SK-N-DZ (cell line): Measurements from ENCODE around the gene SHOX.

Experiments used
- DNase-seq: peaks from one replicate; pipeline ENCODE4 v3.0.0-alpha.2; 2015; ENCODE audit warnings: low spot score

The SHOX gene

DNA sequence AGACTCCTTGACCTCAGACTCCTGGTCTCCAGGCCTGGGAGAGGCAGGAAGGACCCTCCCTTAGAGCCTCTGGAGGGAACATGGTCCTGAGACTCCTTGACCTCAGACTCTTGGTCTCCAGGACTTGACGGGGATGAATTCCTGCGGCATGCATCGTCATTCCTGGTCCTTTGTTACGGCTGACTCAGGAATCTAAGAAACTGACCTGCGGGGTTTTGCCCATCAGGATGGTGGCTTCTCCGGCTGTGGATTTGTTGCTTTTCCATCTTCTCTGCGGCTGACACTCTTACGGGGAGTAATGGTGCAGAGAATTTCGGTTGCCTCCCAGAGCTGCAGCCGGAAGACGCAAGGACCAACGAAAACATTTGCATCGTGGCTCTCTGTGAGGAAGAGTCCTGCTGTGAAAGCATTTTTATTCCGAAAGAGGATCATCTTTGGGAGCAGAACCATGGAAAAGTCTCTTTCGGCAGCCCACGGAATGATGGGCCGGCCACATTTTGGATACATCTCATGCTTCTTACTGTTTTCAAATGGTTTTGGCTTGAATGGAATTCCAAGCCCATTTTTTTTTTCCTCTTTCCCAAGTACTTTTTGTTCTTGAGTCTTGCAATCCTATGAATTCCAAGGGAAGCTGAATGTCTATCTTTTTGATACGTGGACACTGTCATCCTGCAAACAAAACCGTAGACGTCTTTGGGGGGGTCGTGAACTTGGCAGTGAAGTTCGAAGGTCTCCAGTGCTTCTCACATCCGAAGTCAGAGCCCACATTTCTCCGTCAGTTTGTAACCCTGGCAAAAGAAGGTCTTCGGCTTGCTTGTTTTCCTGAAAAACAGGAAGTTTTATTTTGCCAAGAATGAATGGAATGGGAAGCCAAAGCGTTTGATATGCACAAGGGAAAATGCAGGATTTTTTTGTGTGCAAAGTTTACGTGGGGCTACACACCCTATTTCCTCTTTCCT is 36.5 kb downstream of the SHOX start:
- DNase-seq = no peak

DNA sequence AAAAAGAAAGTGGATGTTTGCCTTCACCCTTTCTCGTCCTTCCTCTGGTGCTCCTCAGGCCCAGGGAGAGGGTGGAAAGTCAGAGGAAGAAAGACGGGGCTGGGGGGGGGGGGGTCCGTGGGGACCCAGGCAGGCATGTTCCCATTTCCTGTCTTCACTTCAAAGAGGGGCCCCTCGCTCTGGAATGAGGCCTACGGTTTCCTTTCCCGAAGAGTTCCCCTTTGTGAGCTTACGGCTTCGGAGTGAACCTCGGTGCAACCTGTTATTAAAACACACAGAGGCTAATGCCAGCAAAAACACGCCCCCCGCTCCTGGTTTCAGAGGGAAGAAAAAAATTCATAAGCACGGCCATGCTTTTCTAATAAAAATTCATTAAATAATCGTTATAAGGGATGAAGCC is 40.1 kb downstream of the SHOX start:
- DNase-seq = no peak

DNA sequence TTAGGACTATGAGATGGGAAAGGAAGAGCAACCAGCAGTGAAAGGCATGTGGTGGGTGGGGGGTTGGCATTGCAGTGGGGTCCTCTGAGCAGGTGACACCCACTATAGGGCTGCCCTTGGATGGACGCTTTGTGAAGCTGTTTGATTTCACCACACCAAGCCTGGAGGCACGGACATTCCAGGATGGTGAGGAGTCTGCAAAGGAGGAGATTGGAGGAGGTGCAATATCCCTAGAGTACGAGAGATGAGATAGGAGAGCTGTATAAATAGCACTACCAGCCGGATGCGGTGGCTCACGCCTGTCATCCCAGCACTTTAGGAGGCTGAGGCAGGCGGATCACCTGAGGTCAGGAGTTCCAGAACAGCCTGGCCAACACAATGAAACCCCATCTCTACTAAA is 42.3 kb downstream of the SHOX start:
- no peak for DNase-seq

DNA sequence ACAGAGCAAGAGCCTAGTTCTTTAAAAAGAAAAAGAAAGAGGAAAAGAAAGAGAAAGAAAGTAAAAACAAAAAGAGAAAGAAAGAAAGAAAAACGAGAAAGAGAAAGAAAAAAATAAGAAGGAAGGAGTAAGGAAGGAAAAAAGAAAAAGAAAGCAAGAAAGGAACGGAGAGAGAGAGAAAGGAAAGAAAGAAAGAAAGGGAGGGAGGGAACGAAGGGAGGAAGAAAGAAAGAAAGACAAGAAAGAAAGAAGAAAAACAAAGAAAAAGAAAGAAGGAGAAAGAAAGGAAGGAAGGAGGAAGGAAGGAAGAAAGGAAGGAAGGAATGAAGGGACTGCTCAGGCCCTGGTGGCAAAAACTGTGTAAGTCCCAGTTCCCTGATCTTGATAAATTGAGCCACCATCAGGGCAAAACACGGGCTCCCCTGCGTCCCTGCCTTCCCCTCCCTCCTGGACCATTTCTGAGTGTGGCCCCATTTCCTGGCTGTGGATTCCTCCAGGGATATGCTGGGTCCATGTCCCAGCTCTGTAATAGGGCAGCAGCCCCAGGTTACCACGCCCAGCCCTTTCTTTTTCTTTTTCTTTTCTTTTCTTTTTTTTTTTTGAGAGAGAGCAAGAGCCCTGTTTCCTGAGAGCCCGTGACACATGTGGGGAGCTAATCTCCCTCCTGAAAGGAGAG is 44.8 kb downstream of the SHOX start:
- no peak for DNase-seq

- no peak for DNase-seq
Observed at GRCh38 chrX:675955-676295, 45.3 kb downstream of the SHOX start.

DNA sequence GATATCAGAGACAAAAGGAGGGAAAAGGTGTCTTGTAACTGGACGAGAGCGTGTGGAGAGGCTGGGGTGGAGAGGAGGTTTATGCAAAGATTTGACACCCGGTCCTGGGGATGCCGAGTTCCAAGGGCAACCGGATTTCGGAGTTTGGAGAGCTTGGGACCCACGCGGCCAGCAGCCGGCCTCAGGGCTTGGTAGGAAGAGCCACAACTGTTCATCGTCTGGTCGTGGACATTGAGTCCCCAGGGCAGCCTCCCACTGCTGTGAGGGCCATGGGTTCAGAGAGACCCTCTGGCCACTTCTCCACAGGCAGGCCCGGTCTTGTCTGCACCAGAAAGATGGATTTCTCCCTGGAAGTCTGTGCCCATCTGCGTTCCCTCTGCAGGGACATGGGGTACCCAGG is 46.8 kb downstream of the SHOX start:
- DNase-seq = no peak

GRCh38 chrX:679291-679979 is 48.8 kb downstream of the SHOX start:
- no peak for DNase-seq

- DNase-seq = no peak
Observed at GRCh38 chrX:680062-680461, 49.5 kb downstream of the SHOX start.

- no peak for DNase-seq
Observed at GRCh38 chrX:681989-682388, 51.4 kb downstream of the SHOX start.

DNA sequence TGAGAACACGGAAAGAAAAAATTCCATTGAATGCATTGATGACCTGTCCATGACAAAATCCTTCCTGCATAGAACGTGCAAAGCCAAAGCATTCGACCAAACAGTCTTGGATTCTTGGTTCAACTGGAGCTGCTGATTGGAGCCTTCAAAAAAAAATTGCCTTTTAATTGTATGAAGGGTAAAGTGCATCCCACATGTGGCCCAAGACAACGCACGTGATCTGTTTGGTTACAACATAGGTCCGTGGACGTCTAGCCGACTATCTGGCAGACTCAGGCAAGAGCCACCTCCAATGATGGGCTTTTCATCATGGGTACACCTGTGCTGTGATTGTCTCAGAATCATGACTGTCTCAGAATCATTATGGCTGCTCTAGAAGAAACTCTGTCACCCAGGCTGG is 52.3 kb downstream of the SHOX start:
- no peak for DNase-seq

DNA sequence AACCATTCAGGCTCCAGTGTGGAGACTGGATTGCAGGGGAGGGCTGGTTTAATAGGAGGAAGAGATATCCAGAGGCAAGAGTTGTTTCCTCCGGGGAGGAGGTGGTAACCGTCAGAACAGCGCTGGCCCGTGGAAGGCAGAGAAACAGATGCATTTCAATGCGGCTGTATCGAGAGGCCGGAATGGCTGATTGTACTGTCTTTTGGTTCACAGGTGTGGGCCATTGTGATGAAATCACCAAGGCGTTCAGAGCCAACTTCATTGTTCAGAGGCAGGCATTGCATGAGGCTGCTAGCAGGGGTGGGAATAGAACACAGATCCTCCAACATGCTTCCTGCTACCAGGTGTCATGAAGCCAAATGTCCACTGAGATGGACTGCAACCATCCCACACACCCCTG is 53.0 kb downstream of the SHOX start:
- DNase-seq = no peak

DNA sequence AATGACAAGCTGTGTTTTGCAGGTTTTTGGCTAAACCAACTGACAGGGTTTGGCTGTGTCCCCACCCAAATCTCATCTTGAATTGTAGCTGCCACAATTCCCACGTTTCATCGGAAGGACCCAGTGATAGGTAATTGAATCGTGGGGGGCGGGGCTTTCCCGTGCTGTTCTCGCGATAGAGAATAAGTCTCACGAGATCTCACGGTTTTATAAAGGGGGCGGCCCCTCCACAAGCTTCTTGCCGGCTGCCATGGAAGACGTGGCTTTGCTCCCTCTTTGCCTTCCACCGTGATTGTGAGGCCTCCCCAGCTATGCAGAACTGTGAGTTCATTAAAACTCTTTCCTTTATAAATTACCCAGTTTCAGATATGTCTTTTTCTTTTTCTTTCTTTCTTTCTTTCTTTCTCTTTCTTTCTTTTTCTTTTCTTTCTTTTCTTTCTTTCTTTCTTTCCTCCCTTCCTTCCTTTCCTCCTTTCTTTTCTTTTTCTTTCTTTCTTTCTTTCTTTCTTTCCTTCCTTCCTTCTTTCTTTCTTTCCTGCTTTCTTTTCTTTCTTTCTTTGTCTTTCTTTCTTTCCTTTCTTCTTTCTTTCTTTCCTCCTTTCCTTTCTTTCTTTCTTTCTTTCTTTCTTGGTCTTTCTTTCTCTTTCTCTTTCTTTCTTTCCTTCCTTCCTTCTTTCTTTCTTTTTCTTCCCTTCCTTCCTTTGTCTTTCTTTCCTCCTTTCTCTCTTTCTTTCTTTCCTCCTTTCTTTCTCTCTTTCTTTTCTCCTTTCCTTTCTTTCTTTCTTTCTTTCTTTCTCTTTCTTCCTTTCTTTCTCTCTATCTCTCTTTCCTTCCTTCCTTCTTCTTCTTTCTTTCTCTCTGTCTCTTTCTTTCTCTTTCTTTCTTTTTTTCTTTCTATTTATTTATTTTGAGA is 54.8 kb downstream of the SHOX start:
- no peak for DNase-seq

DNA sequence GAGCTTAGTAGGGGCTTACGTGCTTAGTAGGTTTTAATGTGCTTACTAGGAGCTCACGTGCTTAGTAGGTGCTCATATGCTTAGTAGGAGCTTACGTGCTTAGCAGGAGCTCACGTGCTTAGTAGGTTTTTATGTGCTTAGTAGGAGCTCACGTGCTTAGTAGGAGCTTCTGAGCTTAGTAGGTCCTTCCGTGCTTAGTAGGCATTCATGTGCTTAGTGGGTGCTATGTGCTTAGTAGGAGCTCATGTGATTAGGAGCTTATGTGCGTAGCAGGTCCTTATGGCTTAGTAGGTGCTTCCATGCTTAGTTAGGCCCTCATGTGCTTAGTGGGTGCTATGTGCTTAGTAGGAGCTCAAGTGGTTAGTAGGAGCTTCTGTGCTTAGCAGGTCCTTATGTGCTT is 59.4 kb downstream of the SHOX start:
- no peak for DNase-seq

GRCh38 chrX:694800-695199 is 64.2 kb downstream of the SHOX start:
- DNase-seq = no peak

GRCh38 chrX:698206-698605 is 67.6 kb downstream of the SHOX start:
- no peak for DNase-seq

GRCh38 chrX:700936-701335 is 70.3 kb downstream of the SHOX start:
- DNase-seq = no peak

DNA sequence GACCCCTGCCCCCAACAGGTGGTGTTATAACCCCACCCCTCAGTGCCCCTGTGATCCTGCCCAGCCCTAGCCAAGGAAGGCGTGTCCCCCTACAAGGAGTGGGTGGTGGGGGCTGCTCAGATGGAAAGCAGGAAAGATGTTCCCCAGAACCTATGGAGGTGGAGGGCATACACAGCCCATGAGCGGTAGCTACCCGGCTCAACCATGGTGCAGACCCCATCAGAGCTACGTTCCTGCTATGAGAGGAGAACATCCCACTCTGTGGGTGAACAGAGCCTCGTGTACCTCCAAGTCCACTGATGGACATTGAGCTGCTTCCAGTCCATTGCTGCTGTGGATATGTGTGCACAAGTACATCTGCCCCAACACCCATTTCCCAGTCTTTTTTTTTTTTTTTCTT is 71.1 kb downstream of the SHOX start:
- DNase-seq = no peak

- DNase-seq = no peak
Observed at GRCh38 chrX:703466-703865, 72.9 kb downstream of the SHOX start.

DNA sequence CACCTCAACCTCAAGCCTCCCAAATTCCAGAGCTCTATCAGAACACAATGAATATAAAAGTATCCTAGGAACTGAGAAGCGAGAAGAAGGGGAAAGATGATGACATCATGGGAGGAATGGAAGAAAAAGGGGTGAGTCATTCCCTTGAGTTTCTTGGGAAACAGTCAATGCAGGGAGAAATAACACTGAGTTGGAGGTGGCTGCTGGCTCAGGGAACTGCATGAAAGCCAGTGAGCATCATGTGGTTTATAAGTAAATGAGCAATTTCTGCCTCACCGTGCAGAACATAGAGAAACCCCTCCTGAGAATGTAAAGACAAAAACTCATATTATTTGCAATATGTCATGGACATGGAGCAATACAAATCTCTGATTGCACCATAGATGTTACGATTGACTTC is 73.3 kb downstream of the SHOX start:
- no peak for DNase-seq
